Renal cortex interstitium (tissue), 11 donors: Measurements from ENCODE around the gene RNF208. TPM values are rescaled to one million over a fixed set of nuclear protein-coding genes. Genes with fewer than 3 reads are reported as not detected.
A peak's percentile ranks its signal among the peaks of the same experiment; 100 is the strongest.
"Not testable (repeated sequence)": the region's sequence is repeated elsewhere in the genome, so short reads cannot be mapped to it uniquely, and the experiment has no call there.

ENCODE experiments used
- DNase-seq, 11 donors: peaks; one replicate each; pipeline ENCODE4 v3.0.0-alpha.2; 2013; ENCODE audit warnings: low read depth in 9 of 11, low spot score in 4 of 11; ENCODE audit errors: extremely low read depth in 1 of 11
- polyA plus RNA-seq, 3 donors: library from polyadenylated mRNA; unstranded; fragments of 120-200 nt; gene quantifications; one replicate each; pipeline ENCODE4 v1.2.1, GENCODE V29; 2013; ENCODE audit not compliant: insufficient read length in 3 of 3

RNF208 gene
- polyA plus RNA-seq, 3 donors = 6.0 to 13.3 (median 13.2) TPM

- DNase-seq = no peak
Measured at GRCh38 chr9:137243626-137244485, 21.8 kb upstream of the RNF208 start.

- not testable (repeated sequence) for DNase-seq
Measured at GRCh38 chr9:137243266-137243625, 21.2 kb upstream of the RNF208 start.

GRCh38 chr9:137242269-137243203 lies 20.5 kb upstream of the RNF208 start:
- no peak for DNase-seq

- no peak for DNase-seq
Measured at GRCh38 chr9:137241490-137242268, 19.6 kb upstream of the RNF208 start.

GRCh38 chr9:137240841-137241489 lies 18.9 kb upstream of the RNF208 start, which contains the start of gene TUBB4B:
TSS of gene TUBB4B (plus strand) at chr9:137241287. CDS start at chr9:137241361, 74 bp downstream.
- peak; percentile 98 to 100 (median 99) for DNase-seq

GRCh38 chr9:137240318-137240840 lies 18.3 kb upstream of the RNF208 start:
- DNase-seq = peak in 7 of 11 donors; percentile 53 to 72 (median 61)

GRCh38 chr9:137239541-137240200 lies 17.6 kb upstream of the RNF208 start:
- DNase-seq = not testable (repeated sequence)

- DNase-seq = no peak
Measured at GRCh38 chr9:137237759-137238726, 16.0 kb upstream of the RNF208 start.

GRCh38 chr9:137236936-137237421 lies 14.9 kb upstream of the RNF208 start:
- DNase-seq = no peak

GRCh38 chr9:137236238-137236935 lies 14.3 kb upstream of the RNF208 start:
- peak in 8 of 11 donors; percentile 59 to 86 (median 76) for DNase-seq

GRCh38 chr9:137235424-137236237 lies 13.6 kb upstream of the RNF208 start:
- DNase-seq = no peak

- DNase-seq = no peak
Measured at GRCh38 chr9:137234758-137235423, 12.9 kb upstream of the RNF208 start.

- DNase-seq = no peak
Measured at GRCh38 chr9:137234055-137234697, 12.1 kb upstream of the RNF208 start.
